Endothelial cell of umbilical vein (primary cell): ENCODE data around the gene RER1. TPM values are rescaled to one million over a fixed set of nuclear protein-coding genes. Genes with fewer than 3 reads are reported as not detected.

Source experiments
- BruUV-seq: library from RNA; stranded (reverse); fragments of 400-500 nt; replicated peaks from 2 replicates; lab custom pipeline; 2021; lab: Mats Ljungman, UMichigan
- CTCF ChIA-PET: fragments of 300-600, 350-600 bp; sonication (Branson Sonifier 250); formaldehyde crosslinking; loops from one replicate; lab custom pipeline; 2021; ENCODE audit warnings: antibody characterized with exemption, inconsistent platforms; lab: Charles Lee
- POLR2A ChIA-PET: fragments of 300-600, 350-600 bp; sonication (Branson Sonifier 250); formaldehyde crosslinking; loops from one replicate; lab custom pipeline; 2021; ENCODE audit warnings: antibody characterized with exemption, inconsistent platforms; lab: Charles Lee
- DNase-seq: peaks from one replicate; pipeline ENCODE4 v3.0.0-alpha.2; 2011; ENCODE audit warnings: low read depth, low spot score
- FAIRE-seq: peaks from 2 replicates; lab custom pipeline; 2011; peaks lifted over from hg19 to GRCh38; lab: Jason Lieb, UNC
- H2AFZ ChIP-seq: 2 replicates; pipeline ENCODE4 v1.6.0; 2012; ENCODE audit warnings: low read depth, low read length, control low read depth, inconsistent platforms
- H3K27ac ChIP-seq: 2 replicates; pipeline ENCODE4 v1.5.1; 2011; ENCODE audit warnings: low read depth, mild to moderate bottlenecking, control low read depth, low read length, moderate library complexity; ENCODE audit not compliant: insufficient read depth
- H3K27me3 ChIP-seq, 2 experiments: 2 replicates each; pipeline versions ENCODE4 v1.6.0 to v1.6.1; 2011; ENCODE audit warnings: low read length in 2 of 2, mixed read lengths in 1 of 2; ENCODE audit not compliant: control insufficient read depth in 2 of 2, insufficient read depth in 2 of 2
- H3K36me3 ChIP-seq, 2 experiments: 2 replicates in 1 of 2; 3 replicates in 1 of 2; pipeline ENCODE4 v1.5.1; 2011; ENCODE audit warnings: low read length in 2 of 2, mild to moderate bottlenecking in 1 of 2, moderate library complexity in 1 of 2; ENCODE audit not compliant: control insufficient read depth in 2 of 2, insufficient read depth in 2 of 2; ENCODE audit errors: extremely low read depth in 1 of 2
- H3K4me1 ChIP-seq: 3 replicates; pipeline ENCODE4 v1.5.1; 2011; ENCODE audit warnings: mild to moderate bottlenecking, low read length; ENCODE audit not compliant: control insufficient read depth, insufficient read depth; ENCODE audit errors: extremely low read depth
- H3K4me2 ChIP-seq: 2 replicates; pipeline ENCODE4 v1.6.1; 2011; ENCODE audit warnings: low read length, control low read depth, mixed read lengths; ENCODE audit not compliant: insufficient read depth
- H3K4me3 ChIP-seq, 3 experiments: fragments of 200-600 bp in 1 of 3; sonication (generic), shearing (Covaris generic) in 1 of 3; replicated peaks in 1 of 3; 2 replicates each; pipeline ENCODE4 v1.5.1; 2011 to 2016; ENCODE audit warnings: control low read depth in 3 of 3, low read length in 3 of 3, mild to moderate bottlenecking in 2 of 3, inconsistent platforms in 1 of 3, low read depth in 1 of 3, moderate library complexity in 1 of 3; ENCODE audit not compliant: insufficient read depth in 1 of 3
- H3K79me2 ChIP-seq: 2 replicates; pipeline ENCODE4 v1.6.0; 2012; ENCODE audit warnings: low read length, inconsistent platforms; ENCODE audit not compliant: control insufficient read depth, insufficient read depth
- H3K9ac ChIP-seq: replicated peaks from 2 replicates; pipeline ENCODE3; 2011; ENCODE audit warnings: low read length, control low read depth; ENCODE audit not compliant: insufficient read depth; ENCODE audit errors: extremely low read depth
- H3K9me1 ChIP-seq: replicated peaks from 3 replicates; pipeline ENCODE4 v1.6.0; 2011; ENCODE audit warnings: mild to moderate bottlenecking, low read length; ENCODE audit not compliant: control insufficient read depth, insufficient read depth; ENCODE audit errors: extremely low read depth
- H3K9me3 ChIP-seq: replicated peaks from 2 replicates; pipeline ENCODE4 v1.5.1; 2012; ENCODE audit warnings: low read length, inconsistent platforms; ENCODE audit not compliant: control insufficient read depth, insufficient read depth
- H4K20me1 ChIP-seq: replicated peaks from 2 replicates; pipeline ENCODE3; 2011; ENCODE audit warnings: mild to moderate bottlenecking, low read length; ENCODE audit not compliant: control insufficient read depth, insufficient read depth; ENCODE audit errors: extremely low read depth
- CTCF ChIP-seq, 2 donors: IDR thresholded peaks; 1 replicate in 1 of 2; 2 replicates in 1 of 2; pipeline ENCODE4 v1.5.1; 2011; ENCODE audit warnings: low read length in 2 of 2, mild to moderate bottlenecking in 2 of 2, moderate library complexity in 2 of 2, control low read depth in 1 of 2, inconsistent platforms in 1 of 2, low read depth in 1 of 2; ENCODE audit not compliant: insufficient read depth in 1 of 2; ENCODE audit errors: extremely low read depth in 1 of 2
- EZH2 ChIP-seq: IDR thresholded peaks from 2 replicates; pipeline ENCODE4 v1.6.1; 2012; ENCODE audit warnings: borderline replicate concordance, low read depth, mild to moderate bottlenecking, moderate library complexity, low read length, inconsistent platforms; ENCODE audit not compliant: severe bottlenecking
- FOS ChIP-seq: IDR thresholded peaks from 2 replicates; pipeline ENCODE4 v1.6.1; 2011; ENCODE audit warnings: mild to moderate bottlenecking, low read length, moderate library complexity, borderline replicate concordance; ENCODE audit not compliant: insufficient read depth
- GATA2 ChIP-seq: IDR thresholded peaks from 2 replicates; pipeline ENCODE4 v1.7.0; 2011; ENCODE audit warnings: low read depth, mild to moderate bottlenecking, moderate library complexity, mixed read lengths, low read length; ENCODE audit not compliant: insufficient read length, insufficient read depth
- JUN ChIP-seq: IDR thresholded peaks from 2 replicates; pipeline ENCODE4 v1.6.1; 2011; ENCODE audit warnings: borderline replicate concordance, low read depth; ENCODE audit not compliant: insufficient read length, insufficient read depth
- MAX ChIP-seq: IDR thresholded peaks from 2 replicates; pipeline ENCODE4 v1.6.1; 2011; ENCODE audit not compliant: insufficient read depth, insufficient read length
- MYC ChIP-seq: IDR thresholded peaks from one replicate; pipeline ENCODE4 v1.6.1; 2011; ENCODE audit warnings: mild to moderate bottlenecking, low read depth, low read length
- POLR2A ChIP-seq: IDR thresholded peaks from 2 replicates; pipeline ENCODE4 v1.6.1; 2012; ENCODE audit warnings: low read depth, mild to moderate bottlenecking, control low read depth, low read length
- POLR2AphosphoS5 ChIP-seq: IDR thresholded peaks from 2 replicates; pipeline ENCODE4 v1.6.1; 2012; ENCODE audit warnings: low read depth, mild to moderate bottlenecking, control low read depth, low read length, moderate library complexity; ENCODE audit not compliant: insufficient read depth
- dilution Hi-C: fragments of 300-500 bp; cut with MboI; formaldehyde crosslinking; loops from one replicate; pipeline ENCODE4 v1.15.0; 2019; ENCODE audit warnings: low sequenced_read_pairs; ENCODE audit not compliant: extremely low pct_ligation_motif_present
- intact Hi-C: fragments of 100-400 bp; cut with micrococcal nuclease; formaldehyde crosslinking; loops from one replicate; pipeline ENCODE4 v1.10.0; 2022
- polyA plus RNA-seq, 4 experiments: library from polyadenylated mRNA; depleted of rRNA in 3 of 4; stranded (reverse) in 3 of 4; unstranded in 1 of 4; fragments of >200 nt; gene quantifications; 2 replicates each; pipeline versions ENCODE4 v1.2.1 to v1.2.3, GENCODE V29; 2011 to 2012; ENCODE audit warnings: missing spikeins in 1 of 4
- total RNA-seq: library from RNA; stranded (reverse); gene quantifications from 2 replicates; pipeline ENCODE4 v1.2.3, GENCODE V29; 2021

The RER1 gene
- total and polyA plus RNA-seq, 2 donors (not counting 3 experiments of a cell fraction or from before 2014, with no cell fraction given): 179 to 292 TPM

GRCh38 chr1:2375246-2375922, 16.3 kb upstream of the RER1 start:
- no peak for TF ChIP-seq GATA2
- TF ChIP-seq JUN: no peak
- TF ChIP-seq MAX: no peak
- no peak for TF ChIP-seq POLR2AphosphoS5
- ChIA-PET CTCF (interaction anchor here (1.0 to 3.2 kb wide), 2 partner anchors 180 to 201 kb away, joined by 3 to 16 read pairs; partner anchors contain the start of gene FAAP20), POLR2A (interaction anchor here (0.8 kb wide), 1 partner anchor 148 kb away, joined by 3 read pairs; no protein-coding TSS in a partner anchor)
- H3K27me3 ChIP-seq: no peaks in the 10 kb centered on the region
- no peaks in the 10 kb centered on the region for H3K9me1 ChIP-seq
- dilution Hi-C loops (loop anchor here (10.0 kb wide), 1 partner anchor 181 kb away; the partner anchor contains the start of gene FAAP20), intact Hi-C loops (no loop called here)
- no peak overlapping the region for H3K4me3 ChIP-seq
- H3K9ac ChIP-seq: no peak overlapping the region
- no peaks in the 10 kb centered on the region for H3K4me1 ChIP-seq
- BruUV-seq: no TSS peak
- H2AFZ ChIP-seq: no peak overlapping the region
- no peak for FAIRE-seq
- H3K36me3 ChIP-seq: no peaks in the 10 kb centered on the region
- no peaks in the 10 kb centered on the region for H3K9me3 ChIP-seq
- no peak for DNase-seq
- H3K4me2 ChIP-seq: no peak overlapping the region
- no peak overlapping the region for H3K27ac ChIP-seq
- H3K79me2 ChIP-seq: no peaks in the 10 kb centered on the region
- H4K20me1 ChIP-seq: no peaks in the 10 kb centered on the region

- intact Hi-C loops: no loop called here
- no peaks in the 10 kb centered on the region for H3K4me1 ChIP-seq
- ChIA-PET POLR2A (interaction anchor here (0.8 kb wide), 1 partner anchor 149 kb away, joined by 3 read pairs; no protein-coding TSS in a partner anchor), CTCF (interaction anchor here (1.0 to 3.2 kb wide), 2 partner anchors 181 to 201 kb away, joined by 3 to 16 read pairs; partner anchors contain the start of gene FAAP20)
- no peaks in the 10 kb centered on the region for H3K9me3 ChIP-seq
- H3K9ac ChIP-seq: no peak overlapping the region
- no peaks in the 10 kb centered on the region for H3K36me3 ChIP-seq
- dilution Hi-C loops: loop anchor here (10.0 kb wide), 1 partner anchor 181 kb away; the partner anchor contains the start of gene FAAP20
- no peak overlapping the region for H3K4me2 ChIP-seq
- no peaks in the 10 kb centered on the region for H3K9me1 ChIP-seq
- H2AFZ ChIP-seq: no peak overlapping the region
- FAIRE-seq (no peak), DNase-seq (no peak)
- no peak overlapping the region for H3K4me3 ChIP-seq
- no peak for TF ChIP-seq EZH2
- TF ChIP-seq MAX: no peak
- no peak for TF ChIP-seq FOS
- no peak for TF ChIP-seq POLR2AphosphoS5
- no peak for TF ChIP-seq POLR2A
- TF ChIP-seq CTCF (IDR thresholded peaks at IDR 0.05; ENCODE audit: extremely low read depth in 1 of 2, insufficient read depth in 1 of 2, low read depth in 1 of 2, low read length in 2 of 2): no peak
- TF ChIP-seq MYC: no peak
- TF ChIP-seq JUN: no peak
- no peak for TF ChIP-seq GATA2
- H3K27me3 ChIP-seq: no peaks in the 10 kb centered on the region
- no peaks in the 10 kb centered on the region for H4K20me1 ChIP-seq
- BruUV-seq: no TSS peak
- H3K27ac ChIP-seq: no peak overlapping the region
- H3K79me2 ChIP-seq: no peaks in the 10 kb centered on the region
Observed at GRCh38 chr1:2375923-2376260, 15.7 kb upstream of the RER1 start.
